ENCODE measurements around the gene UNC79.
"Not testable (repeated sequence)": the region's sequence is repeated elsewhere in the genome, so short reads cannot be mapped to it uniquely, and the experiment has no call there.

The UNC79 gene

DNA sequence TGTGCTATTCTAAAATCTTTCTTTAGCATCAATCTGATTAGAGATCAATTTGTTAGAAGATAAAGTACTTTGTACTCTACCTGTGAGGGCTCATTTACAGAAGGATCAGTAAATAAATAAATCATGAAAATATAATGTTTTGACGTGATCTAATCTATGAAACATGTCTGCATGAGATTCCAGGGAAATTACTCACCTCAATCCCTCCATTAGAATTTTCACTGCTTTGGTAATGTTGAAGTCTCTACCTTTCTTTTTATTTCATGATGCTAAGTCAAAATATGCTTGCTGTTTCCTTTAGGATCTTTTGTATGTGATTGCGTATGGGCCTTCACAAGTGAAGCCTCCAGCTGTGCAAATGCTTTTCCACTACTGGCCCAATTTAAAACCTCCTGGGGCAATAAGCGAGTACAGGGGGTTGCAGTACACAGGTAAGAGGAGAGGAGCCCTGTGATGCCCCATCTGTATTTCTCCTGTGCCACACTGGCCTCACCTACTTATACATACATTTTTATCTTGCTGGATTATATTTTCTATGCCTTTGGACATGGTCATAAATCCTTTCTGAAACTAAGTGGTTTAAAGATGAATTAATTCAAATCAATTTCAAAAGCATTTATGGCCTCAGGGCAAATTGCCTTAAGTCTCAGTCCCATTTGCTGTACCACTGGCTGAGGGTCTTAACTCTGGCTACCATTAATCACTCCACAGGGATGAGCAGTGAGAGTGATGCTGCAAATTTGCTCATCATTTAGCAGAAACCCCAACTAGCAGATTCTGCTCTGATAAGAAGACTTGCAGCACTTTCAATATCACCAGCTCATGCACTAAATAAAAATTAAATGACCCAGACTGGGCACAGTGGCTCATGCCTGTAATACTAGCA is 66.4 kb downstream of the UNC79 start:
- no peak for DNase-seq

DNA sequence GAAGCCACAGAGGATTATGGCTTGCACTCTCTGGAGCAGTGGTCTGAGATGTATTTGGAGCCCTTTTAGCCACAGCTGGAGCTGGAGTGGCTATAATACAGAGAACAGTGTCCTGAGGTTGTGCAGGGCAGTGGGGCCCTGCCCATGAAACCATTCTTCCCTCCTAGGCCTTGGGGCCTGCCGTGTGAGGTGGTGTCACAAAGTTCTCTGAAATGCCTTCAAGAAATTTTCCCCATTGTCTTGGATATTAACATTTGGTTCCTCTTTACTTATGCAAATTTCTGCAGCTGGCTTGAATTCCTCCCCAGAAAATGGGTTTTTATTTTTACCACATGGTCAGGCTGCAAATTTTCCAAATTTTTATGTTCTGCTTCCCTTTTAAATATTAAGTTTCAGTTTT is 79.3 kb downstream of the UNC79 start:
- DNase-seq = no peak

- DNase-seq = no peak
These were observed 80.3 kb downstream of the UNC79 start for GRCh38 chr14:93511001-93511400.

DNA sequence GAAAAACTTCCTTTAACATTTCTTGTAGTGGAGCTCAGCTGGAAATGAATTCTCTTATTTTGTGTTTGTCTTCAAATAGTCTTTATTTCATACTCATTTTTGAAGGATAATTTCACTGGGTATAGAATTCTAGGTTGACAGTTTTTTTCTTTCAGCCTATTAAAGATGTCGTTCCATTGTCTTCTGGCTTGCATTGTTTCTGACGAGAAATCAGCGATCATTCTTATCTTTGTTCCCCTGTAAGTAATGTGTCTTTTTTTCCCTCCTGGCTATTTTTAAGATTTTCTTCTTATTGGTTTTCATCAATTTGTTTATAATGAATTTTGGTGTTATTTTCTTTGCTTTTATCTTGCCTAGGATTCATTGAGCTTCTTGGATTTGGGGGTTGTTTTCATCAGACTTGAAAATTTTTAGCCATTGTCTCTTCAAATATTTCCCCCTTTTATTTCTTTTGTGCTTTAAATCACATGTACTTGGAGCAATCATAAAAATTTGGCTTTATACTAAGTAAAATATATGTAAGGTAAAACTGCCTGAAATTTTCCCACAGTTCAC is 89.4 kb downstream of the UNC79 start:
- DNase-seq = no peak

DNA sequence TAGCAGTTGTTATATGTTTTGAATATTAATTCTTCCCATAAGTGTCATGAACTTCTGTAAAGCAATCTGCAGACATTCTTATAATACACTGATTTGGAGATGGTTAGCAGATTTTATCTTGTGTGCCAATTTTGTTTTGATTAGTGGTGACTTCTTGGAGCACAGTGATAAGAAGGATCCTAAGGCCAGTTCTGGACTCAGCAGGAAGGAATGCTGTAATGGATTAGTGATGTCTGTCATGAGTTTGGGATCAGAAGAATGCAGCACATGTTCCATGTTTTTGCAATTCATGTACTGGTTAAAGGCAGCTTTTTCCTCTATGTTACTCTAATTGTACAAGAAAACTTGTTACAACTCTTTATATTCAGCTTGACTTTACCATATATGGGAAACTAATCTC is 91.5 kb downstream of the UNC79 start:
- no peak for DNase-seq

GRCh38 chr14:93525216-93525615 is 94.5 kb downstream of the UNC79 start:
- DNase-seq = not testable (repeated sequence)

- no peak for DNase-seq
These were observed 95.1 kb downstream of the UNC79 start for GRCh38 chr14:93525696-93526451.

DNA sequence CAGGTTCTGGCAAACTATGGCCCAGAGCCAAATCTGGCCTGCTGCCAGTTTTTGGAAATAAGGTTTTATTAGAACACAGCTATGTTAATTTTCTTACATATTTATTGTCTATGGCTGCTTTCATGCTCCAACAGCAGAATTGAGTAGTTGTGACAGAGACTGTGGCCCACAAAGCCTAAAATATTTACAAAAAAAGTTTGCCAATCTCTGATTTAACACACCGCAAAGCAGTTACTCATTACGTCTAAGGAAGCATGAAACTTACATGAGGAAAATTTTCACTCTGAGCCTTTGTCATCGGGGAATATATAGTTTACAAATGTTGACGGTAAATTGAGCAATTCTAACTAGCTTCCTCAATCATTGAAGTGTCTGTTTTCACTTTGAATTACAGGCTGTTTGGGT is 96.5 kb downstream of the UNC79 start:
- DNase-seq = no peak

GRCh38 chr14:93528884-93529558 is 98.3 kb downstream of the UNC79 start:
- DNase-seq = no peak

- no peak for DNase-seq
These were observed 100.9 kb downstream of the UNC79 start for GRCh38 chr14:93531644-93532043.

GRCh38 chr14:93532541-93532940 is 101.8 kb downstream of the UNC79 start:
- DNase-seq = no peak

DNA sequence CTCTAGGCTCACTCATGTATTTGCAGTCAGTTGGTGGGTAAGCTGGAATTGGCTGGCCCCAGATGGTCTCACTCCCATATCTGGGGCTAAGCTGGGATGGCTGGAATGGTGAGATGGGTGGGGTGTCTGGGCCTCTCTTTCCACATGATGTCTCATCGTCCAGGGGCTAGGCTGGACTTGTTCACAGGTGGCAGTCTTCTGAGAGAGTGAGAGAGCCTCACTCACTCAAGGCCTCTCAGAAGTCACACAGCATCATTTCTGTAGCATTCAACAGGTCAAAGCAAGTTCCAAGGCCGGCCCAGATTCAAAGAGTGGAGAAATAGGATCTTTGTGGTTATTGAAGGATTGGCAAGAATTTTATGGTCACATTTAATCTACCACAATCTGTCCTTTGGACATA is 102.7 kb downstream of the UNC79 start:
- no peak for DNase-seq

GRCh38 chr14:93533842-93534241 is 103.1 kb downstream of the UNC79 start:
- no peak for DNase-seq

- no peak for DNase-seq
These were observed 104.8 kb downstream of the UNC79 start for GRCh38 chr14:93535537-93535936.

DNA sequence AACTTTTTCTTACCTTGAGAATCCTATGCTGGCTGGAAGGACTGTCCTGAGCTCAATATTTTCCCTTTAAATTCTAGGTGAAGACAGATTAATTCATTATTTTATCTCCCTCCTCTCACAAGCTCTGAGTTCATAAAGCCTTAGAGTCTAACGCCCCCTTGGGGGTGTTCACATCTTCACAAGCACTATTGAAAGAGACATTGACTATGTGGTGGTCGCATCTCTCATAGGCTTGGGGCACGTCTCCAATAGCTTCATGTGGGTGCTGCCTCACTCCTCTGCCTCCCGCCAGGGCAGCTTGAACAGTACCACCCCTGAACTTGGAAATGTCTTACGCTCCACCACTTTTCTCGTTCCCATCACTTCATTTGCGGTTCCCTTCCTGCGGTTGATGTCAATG is 106.2 kb downstream of the UNC79 start:
- DNase-seq = no peak

- no peak for DNase-seq
These were observed 107.2 kb downstream of the UNC79 start for GRCh38 chr14:93537951-93538350.

DNA sequence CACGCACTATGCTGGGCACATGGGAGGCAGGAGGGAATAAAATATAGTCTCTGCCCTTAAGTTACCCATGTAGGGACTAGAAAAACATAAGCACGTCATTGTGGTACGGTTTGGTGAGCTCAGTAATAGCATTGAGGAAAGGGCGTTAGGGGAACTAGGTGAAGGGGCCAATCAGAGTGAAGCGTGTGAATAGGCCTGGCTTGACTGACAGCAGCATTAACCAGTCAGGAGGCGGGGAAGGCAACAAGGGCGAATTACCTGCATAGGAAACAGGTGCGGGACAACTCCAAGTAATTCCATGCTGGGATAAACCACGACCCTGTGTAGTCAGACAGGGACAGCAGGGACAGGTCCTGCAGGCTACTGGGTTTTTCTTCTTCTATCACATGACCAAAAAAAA is 107.7 kb downstream of the UNC79 start:
- DNase-seq = no peak

- DNase-seq = no peak
These were observed 109.5 kb downstream of the UNC79 start for GRCh38 chr14:93540235-93540634.

DNA sequence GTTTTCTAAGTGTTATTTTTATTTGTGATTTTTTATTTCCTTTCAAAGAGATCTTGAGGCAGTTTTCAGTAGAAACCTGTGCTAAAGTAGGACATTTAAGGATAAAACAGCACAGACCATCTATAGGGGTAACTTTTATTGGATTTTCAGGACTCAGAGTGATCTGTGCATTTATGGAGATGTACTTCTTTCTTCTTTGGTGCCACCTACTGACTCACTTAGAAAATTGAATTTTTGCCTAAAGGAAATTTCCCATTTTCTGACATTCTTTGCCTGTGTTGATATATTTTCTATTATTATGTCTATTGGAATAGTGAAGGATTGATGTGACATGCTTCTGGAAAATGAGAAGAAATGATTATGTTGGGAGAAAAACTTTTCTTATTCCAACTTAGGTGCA is 113.0 kb downstream of the UNC79 start:
- DNase-seq = no peak

DNA sequence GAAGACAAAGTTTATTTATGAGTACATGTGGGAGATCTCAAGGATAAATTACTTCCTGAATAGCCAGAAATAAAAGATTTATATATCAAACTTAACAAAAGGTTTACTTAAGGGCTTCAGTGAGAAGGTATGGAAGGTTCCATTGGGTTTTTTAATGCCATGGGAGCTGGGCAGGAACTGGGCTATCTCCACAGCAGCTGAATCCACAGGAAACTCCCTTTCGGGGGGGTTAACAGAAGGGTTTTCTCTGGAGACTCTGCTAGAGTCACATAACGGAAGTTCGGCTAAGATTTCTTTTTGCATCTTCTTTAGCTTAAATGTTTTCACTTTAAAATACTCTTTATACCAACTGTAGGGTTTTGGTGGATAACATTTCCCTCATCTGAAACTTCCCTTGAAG is 113.5 kb downstream of the UNC79 start:
- no peak for DNase-seq

DNA sequence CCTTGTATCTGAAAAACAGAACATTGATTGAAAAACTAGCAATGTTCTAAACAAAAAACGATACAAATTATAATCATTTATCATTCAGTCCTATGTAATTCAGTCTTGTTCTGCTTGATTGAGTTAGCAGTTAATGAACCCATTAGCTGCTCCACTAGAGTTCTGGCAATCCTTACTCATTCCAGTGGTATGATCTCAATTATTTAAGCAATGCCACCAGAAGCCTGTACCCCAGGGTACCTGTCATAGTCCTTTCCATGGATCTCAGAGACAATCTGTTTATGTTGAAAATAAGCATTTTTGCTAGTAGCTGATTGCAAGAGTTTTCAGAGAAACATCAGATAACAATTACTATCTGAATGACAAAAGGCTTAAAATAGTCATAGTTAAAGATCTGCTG is 115.9 kb downstream of the UNC79 start:
- DNase-seq = no peak

GRCh38 chr14:93548102-93548843 is 117.5 kb downstream of the UNC79 start:
- no peak for DNase-seq

GRCh38 chr14:93549595-93549994 is 118.9 kb downstream of the UNC79 start:
- no peak for DNase-seq
